Ecto neural progenitor cell (in vitro differentiated cells): Measurements from ENCODE around the gene AP2A2.

Source experiments
- DNase-seq: peaks from one replicate; pipeline ENCODE4 v3.0.0-alpha.2; 2018; ENCODE audit warnings: low spot score

The AP2A2 gene

DNA sequence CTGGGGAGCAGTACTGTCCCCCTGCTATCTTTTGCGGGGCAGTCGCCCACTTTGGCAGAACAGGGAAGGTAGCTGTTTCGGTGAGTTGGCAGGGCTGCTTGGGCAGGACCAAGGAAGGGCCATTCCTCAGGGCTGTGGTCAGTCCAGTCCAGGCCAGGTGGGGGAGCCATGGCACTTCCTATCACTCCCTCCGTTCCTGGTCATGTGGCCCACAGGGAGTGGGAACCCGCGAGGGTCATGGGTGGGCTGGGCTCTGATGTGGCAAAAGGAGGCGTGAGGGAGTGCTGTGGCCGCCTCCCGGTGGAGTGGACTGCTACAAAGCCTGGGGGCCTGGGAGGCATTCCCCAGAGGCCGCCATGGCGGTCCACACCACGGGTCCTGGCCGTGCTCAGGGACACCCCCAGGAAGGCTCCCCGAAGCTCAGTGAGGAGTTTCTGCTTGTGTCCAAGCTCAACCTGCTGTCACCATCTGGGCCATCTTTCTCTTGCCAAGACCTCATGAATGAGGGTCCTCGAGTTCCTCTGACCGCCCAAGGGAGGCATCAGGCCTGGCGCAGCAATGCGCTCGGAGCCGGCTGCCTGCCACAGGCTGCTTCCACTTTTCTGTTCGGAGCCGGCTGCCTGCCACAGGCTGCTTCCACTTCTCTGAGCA, 27.0 kb upstream of the AP2A2 start:
- DNase-seq = peak; percentile 66

- no peak for DNase-seq
These were observed 25.9 kb upstream of the AP2A2 start for GRCh38 chr11:899724-900123.

DNA sequence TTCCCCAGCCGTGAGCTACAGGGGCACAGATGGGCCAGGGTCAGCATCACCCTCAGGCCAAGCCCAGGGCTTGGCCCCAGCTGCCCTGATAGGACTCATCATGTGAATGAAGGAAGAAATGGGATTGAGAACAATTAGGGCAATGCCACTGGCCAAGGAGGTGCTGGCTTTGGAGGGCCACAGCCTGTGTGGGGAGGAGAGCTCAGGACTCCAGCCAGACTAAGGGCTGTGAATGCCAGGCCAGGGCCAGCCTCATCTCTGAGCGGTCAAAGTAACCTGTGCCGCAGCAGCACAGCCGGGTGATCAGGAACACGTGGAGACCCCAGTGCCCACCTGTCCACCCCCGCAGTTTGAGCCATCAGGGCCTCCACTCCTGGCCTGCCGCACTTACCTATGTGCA, 25.1 kb upstream of the AP2A2 start:
- DNase-seq = no peak

DNA sequence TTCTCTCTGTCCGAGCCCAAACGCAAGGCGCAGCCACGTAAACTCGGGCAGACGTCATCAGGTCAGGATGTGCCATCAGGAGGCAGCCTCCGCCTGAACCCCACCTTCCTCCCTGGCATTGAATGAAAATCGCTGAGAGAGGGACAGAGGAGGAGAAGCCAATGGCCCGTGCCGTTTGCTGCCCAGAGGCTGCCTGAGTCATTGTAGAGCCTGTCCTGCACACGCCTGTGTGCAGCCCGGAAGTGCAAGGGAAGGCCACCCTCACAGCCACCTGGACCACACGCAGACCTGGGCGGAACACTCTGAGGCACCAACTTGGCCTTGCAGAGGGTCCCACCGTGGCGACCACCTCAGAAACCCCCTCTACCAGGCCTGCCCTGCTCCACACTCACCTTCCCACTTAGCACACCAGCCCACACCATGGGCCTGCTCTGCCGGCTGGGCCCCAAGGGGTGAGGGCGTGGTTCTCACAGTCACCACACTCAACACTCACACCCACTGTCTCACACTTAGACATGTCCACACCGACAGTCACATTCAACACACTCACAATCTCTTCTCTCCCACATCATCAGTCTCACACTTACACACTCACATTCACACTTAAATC, 24.1 kb upstream of the AP2A2 start:
- no peak for DNase-seq

- no peak for DNase-seq
These were observed 21.3 kb upstream of the AP2A2 start for GRCh38 chr11:904380-904779.

DNA sequence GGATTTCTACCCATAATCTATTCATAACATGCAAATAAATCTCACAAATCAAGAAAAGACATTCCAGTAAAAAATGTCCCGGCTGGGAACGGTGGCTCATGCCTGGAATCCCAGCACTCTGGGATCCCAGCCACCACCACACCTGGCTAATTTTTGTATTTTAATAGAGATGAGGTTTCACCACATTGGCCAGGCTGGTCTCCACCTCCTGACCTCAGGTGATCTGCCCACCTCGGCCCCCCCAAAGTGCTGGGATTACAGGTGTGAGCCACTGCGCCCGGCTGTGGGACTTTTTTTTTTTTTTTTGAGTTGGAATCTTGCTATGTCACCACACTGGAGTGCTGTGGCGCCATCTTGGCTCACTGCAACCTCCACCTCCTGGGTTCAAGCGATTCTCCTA, 19.7 kb upstream of the AP2A2 start:
- no peak for DNase-seq

GRCh38 chr11:907668-908067, 18.0 kb upstream of the AP2A2 start:
- no peak for DNase-seq

- DNase-seq = no peak
These were observed 17.4 kb upstream of the AP2A2 start for GRCh38 chr11:908273-908672.

GRCh38 chr11:909406-909805, 16.3 kb upstream of the AP2A2 start:
- DNase-seq = no peak

DNA sequence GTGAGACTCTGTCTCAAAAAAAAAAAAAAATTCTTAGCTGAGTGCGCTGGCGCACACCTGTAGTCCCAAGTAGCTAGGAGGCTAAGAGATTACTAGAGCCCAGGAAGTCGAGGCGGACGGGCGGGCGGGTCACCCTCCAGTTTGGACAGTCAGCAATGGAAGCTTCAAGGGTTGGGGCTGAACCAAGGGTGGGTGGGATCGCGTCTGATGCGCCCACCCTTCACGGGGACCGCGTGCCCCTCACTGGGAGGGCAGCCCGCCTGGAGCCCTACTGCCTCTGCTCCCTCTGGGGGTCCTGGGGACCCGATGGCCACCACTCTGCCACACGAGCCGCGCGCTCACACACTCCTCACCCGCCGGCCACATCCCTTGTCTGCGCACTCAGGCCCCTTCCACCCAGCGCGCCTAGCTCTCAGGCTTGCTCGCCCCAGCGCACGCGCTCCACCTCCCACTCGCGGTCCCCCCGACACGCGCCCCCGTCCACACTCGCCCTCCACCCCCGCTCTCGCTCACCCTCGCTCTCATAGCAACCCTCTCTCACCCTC, 15.6 kb upstream of the AP2A2 start:
- DNase-seq = no peak

- peak; percentile 93 for DNase-seq
These were observed 15.1 kb upstream of the AP2A2 start, which contains the start of gene CHID1 for GRCh38 chr11:910589-911030. TSS of gene CHID1 (minus strand) at chr11:910810. CDS start at chr11:904816, 5,994 bp downstream.

- DNase-seq = no peak
These were observed 14.4 kb upstream of the AP2A2 start for GRCh38 chr11:911031-911889.

DNA sequence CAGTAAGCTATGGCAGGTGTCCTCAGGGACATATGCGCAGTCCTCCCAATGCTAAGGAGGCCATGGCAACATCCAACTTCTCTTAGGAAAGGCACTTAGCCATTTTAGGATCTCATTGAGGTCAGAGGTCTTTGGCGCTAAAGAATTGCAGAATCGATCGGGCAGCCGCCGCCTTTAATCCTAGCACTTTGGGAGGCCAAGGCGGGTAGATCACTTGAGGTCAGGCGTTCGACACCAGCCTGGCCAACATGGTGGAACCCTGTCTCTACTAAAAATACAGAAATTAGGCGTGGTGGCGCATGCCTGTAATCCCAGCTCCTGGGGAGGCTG, 13.8 kb upstream of the AP2A2 start:
- no peak for DNase-seq

DNA sequence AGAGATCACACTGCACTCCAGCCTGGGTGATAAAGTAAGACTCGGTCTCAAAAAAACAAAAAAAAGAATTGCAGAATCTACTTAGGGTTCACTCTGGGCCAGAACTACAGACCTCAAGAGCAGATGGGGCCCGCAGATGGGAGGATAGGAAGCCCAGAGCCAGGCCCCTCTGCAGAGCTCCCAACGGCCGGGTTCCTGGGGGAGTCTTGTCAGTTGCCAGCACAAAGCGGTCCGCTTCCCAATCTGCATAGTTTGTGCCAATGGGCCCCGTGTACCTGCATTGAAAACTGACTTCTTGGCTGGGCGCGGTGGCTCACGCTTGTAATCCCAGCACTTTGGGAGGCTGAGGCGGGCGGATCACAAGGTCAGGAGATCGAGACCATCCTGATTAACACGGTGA, 13.4 kb upstream of the AP2A2 start:
- no peak for DNase-seq

GRCh38 chr11:913043-913442, 12.6 kb upstream of the AP2A2 start:
- no peak for DNase-seq

DNA sequence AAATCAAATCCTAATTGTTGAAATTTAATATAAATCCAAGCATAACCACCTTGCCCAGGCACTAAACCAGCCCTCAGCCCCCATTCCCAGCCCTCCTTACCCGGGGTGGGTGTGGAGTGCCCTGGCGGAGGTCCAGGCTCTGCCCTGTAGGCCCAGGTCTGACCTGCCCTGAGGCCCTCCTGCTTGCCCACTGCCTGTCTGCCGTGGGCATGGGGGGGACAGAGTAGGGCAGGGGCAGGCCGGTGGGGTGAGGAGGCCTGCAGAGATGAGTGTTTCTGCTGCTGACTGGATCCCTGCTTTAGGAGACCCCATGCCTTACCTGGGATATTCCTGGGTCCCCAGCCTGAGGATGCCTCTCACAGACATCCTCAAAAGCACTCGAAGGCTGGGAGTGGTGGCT, 11.5 kb upstream of the AP2A2 start:
- DNase-seq = no peak

GRCh38 chr11:914747-915501, 10.7 kb upstream of the AP2A2 start:
- DNase-seq = no peak

DNA sequence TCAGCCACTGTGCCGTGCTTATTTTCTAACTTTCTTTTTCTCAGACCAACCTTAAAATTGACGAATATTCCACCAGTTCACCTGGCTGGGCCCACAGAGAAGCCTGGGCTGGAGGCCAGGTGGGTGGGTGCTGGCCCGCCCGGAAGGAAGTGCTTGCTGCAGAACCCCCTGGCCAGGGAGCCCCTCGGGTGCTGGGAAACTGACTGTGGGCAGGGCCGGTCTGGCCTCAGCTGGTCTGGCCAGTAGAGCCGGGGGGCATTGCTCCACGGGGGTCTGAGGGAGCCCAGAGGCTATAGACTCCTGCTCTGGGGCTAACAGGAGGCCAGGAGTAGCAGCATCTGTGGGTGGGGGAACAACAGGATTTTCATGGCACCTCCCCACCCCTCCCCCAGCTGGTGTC, 8.2 kb upstream of the AP2A2 start:
- DNase-seq = no peak

DNA sequence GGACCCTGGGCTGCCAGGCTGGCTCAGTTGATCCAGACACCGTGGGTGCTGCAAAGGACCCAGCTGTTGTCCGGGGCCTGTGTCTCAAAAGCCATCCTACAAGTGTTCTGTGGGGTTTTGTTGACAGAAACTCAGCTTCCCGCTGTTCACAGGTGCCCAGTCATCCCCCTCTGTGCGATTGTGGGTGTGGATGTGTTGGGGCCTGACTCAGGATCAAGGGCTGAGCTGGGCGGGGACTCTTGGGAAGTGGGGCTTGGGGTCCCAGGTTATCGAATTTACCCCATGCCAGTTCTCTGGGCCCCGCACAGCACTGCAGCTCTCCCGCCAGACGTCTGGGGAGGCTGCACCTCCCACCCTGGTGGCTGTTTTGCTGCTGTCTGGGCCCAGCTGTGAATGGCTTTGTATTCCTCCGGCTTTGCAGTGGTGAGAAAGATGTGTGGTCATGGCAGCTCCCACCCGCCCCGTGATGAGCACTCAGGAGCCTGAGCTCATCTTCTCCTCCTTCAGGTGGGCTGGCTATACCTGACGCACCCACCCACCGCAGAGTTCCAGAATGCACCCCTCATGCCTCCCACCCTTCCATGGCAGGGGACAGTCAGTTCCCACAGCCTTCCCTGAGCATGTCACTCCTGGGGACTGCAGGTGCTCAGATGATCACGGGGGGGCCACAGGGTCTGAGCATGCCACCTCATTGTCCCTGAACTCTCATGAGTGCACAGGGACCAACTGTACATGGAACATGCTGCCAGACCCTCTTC, 3.6 kb upstream of the AP2A2 start:
- no peak for DNase-seq

GRCh38 chr11:923691-924405, 1.8 kb upstream of the AP2A2 start:
- DNase-seq = no peak
